ENCODE results near the gene ACAP2.
"Not testable (repeated sequence)": the region's sequence is repeated elsewhere in the genome, so short reads cannot be mapped to it uniquely, and the experiment has no call there.

ACAP2 gene

GRCh38 chr3:195441992-195442572, 738 bp downstream of the ACAP2 start:
- no peak for DNase-seq (ENCODE audit: low read depth)

- DNase-seq (ENCODE audit: low read depth) = peak; percentile 22
These were observed 1.3 kb downstream of the ACAP2 start for GRCh38 chr3:195441476-195441991.

GRCh38 chr3:195441051-195441450, 1.8 kb downstream of the ACAP2 start:
- DNase-seq (ENCODE audit: low read depth) = no peak

- no peak for DNase-seq (ENCODE audit: low read depth)
These were observed 2.4 kb downstream of the ACAP2 start for GRCh38 chr3:195440379-195440778.

- DNase-seq (ENCODE audit: low read depth) = no peak
These were observed 4.4 kb downstream of the ACAP2 start for GRCh38 chr3:195438371-195438770.

DNA sequence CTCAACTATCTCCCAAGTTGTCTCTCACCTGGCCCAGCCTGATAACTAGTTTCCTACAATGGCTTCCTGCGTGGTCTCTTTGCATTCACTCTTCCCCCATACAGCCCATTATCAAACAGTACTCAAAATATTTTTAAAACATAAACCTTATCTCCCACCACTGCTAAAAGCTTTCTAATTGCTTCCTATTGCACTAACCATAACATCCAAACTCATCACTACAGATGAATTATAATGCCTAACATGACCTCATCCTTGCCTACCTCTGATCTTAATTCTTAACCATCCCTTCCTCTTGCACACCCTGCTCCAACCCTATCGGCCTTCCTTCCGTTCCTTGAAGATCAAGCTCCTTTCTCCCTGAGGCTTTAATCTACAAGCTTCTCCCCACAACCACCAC, 17.0 kb downstream of the ACAP2 start:
- DNase-seq (ENCODE audit: low read depth) = no peak

DNA sequence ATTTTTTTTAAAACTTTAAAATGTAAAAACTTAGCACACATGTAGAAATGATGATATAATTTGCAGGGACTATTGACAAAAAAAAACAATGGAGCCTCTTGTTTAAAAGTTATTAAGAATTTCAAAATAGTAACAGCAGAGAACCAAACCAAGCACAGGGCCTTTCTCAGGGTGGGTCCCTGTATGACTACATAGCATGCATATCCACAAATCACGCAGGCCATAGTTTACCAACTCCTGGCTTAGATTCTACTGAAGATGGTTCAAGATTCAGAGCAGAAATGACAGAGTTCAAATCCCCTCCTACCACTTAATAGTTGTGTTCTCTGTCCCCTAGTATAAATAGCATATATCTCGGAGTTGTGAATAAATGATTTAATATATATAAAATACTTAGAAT, 19.0 kb downstream of the ACAP2 start:
- DNase-seq (ENCODE audit: low read depth) = no peak

DNA sequence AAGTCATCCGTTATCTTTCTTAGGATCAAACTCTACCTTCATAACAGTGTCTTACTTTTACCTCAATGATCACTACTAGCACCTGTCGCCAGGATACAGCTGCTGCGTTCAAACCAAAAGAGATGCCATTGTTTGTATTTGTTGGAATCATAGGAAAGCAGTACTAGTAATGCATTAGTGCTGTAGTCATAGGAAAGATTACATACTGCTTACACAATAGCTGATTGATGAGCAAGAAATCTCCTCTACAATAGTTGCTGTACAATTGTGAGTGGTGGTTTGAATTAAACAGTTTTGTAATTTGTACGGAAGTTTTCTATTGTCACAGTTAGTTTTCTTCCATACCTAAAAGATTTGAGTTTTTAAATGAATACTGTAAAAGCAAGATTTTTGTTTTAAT, 21.4 kb downstream of the ACAP2 start:
- DNase-seq (ENCODE audit: low read depth) = no peak

- no peak for DNase-seq (ENCODE audit: low read depth)
These were observed 26.0 kb downstream of the ACAP2 start for GRCh38 chr3:195416795-195417194.

GRCh38 chr3:195411836-195412235, 31.0 kb downstream of the ACAP2 start:
- peak; percentile 26 for DNase-seq (ENCODE audit: low read depth)

GRCh38 chr3:195410546-195410945, 32.3 kb downstream of the ACAP2 start:
- no peak for DNase-seq (ENCODE audit: low read depth)

DNA sequence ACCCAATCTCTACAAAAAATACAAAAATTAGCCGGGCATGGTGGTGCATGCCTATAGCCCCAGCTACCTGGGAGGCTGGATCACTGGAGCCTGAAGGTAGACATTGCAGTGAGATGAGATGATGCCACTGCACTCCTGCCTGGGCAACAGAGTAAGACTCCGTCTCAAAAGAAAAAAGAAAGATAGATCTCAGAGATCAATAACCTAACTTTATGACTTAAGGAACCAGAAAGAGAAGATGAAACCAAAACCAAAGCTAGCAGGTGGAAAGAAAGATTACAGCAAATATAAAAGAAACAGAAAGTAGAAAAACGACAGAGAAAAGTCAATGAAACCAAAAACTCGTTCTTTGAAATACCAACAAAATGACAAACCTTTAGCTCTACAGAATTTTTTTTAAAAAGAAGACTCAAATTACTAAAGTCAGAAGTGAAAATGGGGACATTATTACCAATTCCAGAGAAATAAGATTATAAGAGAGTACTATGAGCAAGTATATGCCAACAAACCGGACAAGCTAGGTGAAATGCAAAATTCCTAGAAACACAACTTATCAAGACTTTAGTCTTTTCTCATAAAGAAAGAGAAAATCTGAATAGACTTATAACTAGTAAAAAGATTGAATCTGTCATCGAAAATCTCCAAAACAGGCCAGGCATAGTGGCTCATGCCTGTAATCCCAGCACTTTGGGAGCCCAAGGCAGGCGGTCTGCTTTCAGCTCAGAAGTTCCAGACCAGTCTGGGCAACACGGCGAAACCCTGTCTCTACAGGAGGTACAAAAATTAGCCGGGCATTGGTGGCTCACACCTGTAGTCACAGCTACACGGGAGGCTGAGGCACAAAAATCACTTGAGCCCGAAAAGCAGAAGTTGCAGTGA, 35.0 kb downstream of the ACAP2 start:
- no peak for DNase-seq (ENCODE audit: low read depth)

GRCh38 chr3:195405651-195406050, 37.2 kb downstream of the ACAP2 start:
- DNase-seq (ENCODE audit: low read depth) = no peak

- no peak for DNase-seq (ENCODE audit: low read depth)
These were observed 38.9 kb downstream of the ACAP2 start for GRCh38 chr3:195403841-195404408.

DNA sequence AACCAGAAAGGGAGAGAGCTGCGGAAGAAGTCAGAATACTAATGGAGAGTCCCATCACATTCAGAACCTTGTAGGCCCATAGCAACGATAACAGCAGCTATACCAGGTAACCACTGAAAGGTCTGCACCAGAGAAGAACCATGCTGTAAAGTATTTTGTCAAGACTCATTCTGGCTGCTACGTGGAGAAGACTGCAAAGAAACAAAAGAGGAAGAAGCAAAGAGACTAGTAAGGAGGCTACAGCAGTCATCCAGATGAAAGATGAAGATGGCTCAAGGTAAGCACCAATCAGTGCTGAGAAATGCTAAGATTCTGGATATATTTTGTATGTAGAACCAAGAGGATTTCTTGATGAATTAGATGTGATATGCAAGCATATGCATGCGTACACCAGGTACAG, 39.6 kb downstream of the ACAP2 start:
- no peak for DNase-seq (ENCODE audit: low read depth)

- no peak for DNase-seq (ENCODE audit: low read depth)
These were observed 40.9 kb downstream of the ACAP2 start for GRCh38 chr3:195401943-195402342.

DNA sequence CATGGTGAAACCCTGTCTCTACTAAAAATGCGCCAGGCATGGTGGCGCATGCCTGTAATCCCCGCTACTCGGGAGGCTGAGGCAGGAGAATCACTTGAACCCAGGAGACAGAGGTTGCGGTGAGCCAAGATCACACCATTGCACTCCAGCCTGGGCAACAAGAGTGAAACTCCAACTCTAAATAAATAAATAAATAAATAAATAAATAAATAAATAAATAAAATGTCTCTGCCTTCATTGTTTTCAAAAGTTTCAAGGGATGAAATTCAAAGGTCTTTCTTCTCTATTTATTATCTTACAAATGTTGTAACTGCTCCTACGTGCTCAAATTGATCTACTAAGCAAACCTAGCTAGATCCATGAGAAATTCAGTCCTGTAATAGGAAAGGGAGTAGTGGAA, 44.4 kb downstream of the ACAP2 start:
- DNase-seq (ENCODE audit: low read depth) = not testable (repeated sequence)

GRCh38 chr3:195397524-195397923, 45.3 kb downstream of the ACAP2 start:
- no peak for DNase-seq (ENCODE audit: low read depth)

DNA sequence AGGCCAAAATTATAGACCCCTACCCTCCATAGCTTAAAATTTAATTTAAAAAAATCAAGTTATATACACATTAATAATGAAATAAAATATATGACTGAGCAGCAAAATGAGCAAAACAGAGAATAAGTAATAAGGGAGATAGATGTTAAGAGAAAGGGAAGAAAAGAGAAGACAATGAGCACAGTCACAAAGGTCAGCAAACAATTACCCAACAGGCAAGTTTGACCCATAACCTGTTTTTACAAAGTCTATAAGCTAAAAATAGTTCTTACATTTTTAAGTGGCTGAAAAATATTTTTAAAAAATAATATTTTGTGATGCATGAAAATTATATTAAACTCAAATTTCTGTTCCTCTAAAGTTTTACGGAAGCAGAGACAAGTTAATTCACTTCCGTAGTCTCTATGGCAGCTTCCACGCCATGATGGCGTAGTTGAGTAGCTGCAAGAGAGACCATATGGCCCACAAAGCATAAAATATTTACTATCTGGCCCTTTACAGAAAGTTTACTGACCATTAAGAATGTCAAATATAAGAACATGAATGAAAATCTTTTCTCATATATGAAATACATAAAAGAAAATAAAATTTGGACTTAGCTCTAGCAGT, 47.5 kb downstream of the ACAP2 start:
- DNase-seq (ENCODE audit: low read depth) = no peak

DNA sequence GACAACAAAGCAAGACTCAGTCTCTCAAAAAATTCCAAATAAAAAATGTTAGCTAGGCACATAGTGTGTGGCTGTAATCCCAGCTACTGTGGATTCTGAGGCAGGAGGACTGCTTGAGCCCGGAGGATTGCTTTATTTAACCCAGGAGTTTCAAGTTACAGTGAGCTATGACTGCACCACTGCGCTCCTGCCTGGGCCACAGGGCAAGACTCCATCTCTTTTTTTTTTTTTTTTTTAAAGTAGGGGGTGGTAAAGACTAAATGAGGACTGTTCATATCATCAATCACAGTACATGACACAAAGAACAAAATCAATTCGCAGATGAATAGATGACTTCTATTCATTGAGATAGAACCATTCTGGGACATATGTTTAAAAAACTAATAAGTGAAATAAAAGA, 48.1 kb downstream of the ACAP2 start:
- no peak for DNase-seq (ENCODE audit: low read depth)

- DNase-seq (ENCODE audit: low read depth) = no peak
These were observed 48.8 kb downstream of the ACAP2 start for GRCh38 chr3:195394024-195394423.

DNA sequence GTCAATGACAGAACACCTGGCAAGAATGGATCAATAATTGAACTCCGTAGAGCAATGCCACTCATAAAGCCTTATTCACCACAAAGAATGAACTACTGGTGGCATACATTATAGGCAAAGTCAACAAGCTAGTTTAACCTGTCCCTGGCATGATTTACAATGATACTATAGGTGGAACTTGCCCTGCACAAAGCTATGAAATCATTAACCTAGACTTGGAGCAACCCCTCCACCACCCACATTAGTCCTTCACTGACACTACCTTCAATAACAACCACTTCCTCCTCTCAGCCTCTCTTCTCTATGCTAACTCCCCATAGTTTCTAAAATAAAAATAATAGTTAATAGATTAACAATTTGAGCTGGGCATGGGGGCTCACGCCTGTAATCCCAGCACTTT, 54.4 kb downstream of the ACAP2 start:
- DNase-seq (ENCODE audit: low read depth) = no peak

DNA sequence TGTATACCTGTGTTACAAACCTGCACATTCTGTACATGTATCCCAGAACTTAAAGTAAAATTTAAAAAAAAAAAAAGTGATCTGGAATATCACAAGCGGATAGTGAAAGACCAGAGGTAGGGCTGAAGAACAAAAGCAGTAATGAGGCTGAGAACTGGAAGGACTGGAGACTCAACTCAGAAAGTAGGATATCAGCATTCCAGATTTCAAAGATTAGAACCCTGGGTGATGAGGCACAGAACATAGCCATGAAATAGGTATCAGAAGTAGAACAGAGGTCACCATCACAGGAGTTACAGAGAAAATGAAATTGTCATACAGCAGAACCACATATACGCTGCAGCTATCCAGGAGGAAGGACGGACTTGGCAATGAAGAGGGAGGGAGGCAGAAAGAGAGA, 56.1 kb downstream of the ACAP2 start:
- no peak for DNase-seq (ENCODE audit: low read depth)

Measured in GM04504 (cell line).